ENCODE measurements around the gene MRPL42. TPM values are rescaled to one million over a fixed set of nuclear protein-coding genes. Genes with fewer than 3 reads are reported as not detected.

MRPL42 gene
- total RNA-seq, 3 donors from 2014 or later (not counting 1 experiment from before 2014, with no cell fraction given) = 36.4 to 42.7 (median 37.1) TPM

DNA sequence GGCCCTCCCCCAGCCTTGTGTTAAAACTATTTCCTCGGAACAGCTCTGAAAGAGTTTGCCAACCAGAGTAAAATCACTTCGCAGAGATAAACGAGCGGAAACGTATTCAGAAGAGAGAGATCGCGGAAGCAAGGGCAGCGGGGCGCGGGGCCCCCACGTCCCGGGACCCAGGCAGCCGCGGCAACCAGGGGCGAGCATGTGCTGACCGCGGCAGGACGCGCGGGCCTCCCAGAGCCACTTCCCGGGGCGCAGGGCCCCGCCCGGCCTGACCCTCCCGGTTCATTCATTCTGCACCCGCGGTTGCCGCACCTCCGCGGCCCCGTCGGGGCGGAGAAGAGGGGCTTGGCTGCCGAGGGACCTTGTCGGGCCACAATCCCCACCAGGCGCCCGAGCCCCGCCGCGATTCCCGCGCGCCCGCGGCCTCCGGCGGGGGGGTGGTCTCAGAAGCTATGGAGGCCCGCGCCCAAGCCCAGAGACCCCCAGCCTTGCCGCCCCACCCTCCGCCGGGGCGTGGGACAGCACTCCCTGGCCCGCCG, 26.2 kb upstream of the MRPL42 start:
- peak overlapping the region; percentile 70 for H3K4me3 ChIP-seq (ENCODE audit: low read length)
- H3K9me3 ChIP-seq (ENCODE audit: control insufficient read depth, insufficient read depth, low read length) = no peaks in the 10 kb centered on the region
- H3K27me3 ChIP-seq (ENCODE audit: control insufficient read depth, insufficient read depth, low read length) = no peaks in the 10 kb centered on the region
- no peaks in the 10 kb centered on the region for H3K27me3 Mint-ChIP-seq (ENCODE audit: low read depth in 2 of 2)
- intact Hi-C loops (cut with micrococcal nuclease) = loop anchor here (5.0 kb wide), 2 partner anchors 64 to 514 kb away; partner anchors contain the start of genes EEA1 and NUDT4
- peaks cover 53 to 54% of the 10 kb centered on the region in 2 donors for H3K4me1 Mint-ChIP-seq
- H3K4me3 Mint-ChIP-seq = peak overlapping the region; percentile 96
- WGBS (ENCODE audit: insufficient coverage) = under 1% methylated on average over 55 of the region's 55 CpGs
- TF ChIP-seq, protein P1, sequence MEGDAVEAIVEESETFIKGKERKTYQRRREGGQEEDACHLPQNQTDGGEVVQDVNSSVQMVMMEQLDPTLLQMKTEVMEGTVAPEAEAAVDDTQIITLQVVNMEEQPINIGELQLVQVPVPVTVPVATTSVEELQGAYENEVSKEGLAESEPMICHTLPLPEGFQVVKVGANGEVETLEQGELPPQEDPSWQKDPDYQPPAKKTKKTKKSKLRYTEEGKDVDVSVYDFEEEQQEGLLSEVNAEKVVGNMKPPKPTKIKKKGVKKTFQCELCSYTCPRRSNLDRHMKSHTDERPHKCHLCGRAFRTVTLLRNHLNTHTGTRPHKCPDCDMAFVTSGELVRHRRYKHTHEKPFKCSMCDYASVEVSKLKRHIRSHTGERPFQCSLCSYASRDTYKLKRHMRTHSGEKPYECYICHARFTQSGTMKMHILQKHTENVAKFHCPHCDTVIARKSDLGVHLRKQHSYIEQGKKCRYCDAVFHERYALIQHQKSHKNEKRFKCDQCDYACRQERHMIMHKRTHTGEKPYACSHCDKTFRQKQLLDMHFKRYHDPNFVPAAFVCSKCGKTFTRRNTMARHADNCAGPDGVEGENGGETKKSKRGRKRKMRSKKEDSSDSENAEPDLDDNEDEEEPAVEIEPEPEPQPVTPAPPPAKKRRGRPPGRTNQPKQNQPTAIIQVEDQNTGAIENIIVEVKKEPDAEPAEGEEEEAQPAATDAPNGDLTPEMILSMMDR (IDR thresholded peaks at IDR 0.05) = no peak
- no peaks in the 10 kb centered on the region for H3K36me3 ChIP-seq (ENCODE audit: control insufficient read depth, insufficient read depth, low read length)
- H3K27ac ChIP-seq (ENCODE audit: low read length) = peak overlapping the region; percentile 92
- H3K4me1 ChIP-seq (ENCODE audit: control insufficient read depth, insufficient read depth, low read length) = peaks cover 26% of the 10 kb centered on the region
- no peaks in the 10 kb centered on the region for H3K36me3 Mint-ChIP-seq
- peak in 1 of 3 donors; percentile 9 for ATAC-seq
- no peaks in the 10 kb centered on the region for H3K9me3 Mint-ChIP-seq
- peak overlapping the region; percentile 91 to 96 for H3K27ac Mint-ChIP-seq
- peak; percentile 46 to 65 for DNase-seq

GRCh38 chr12:93441617-93442410, 25.5 kb upstream of the MRPL42 start, which contains the start of gene UBE2N:
Gene UBE2N, minus strand, starts transcription at chr12:93441947. Its CDS starts 63 bp downstream, at chr12:93441884.
- no peaks in the 10 kb centered on the region for H3K9me3 ChIP-seq (ENCODE audit: control insufficient read depth, insufficient read depth, low read length)
- Mint-ChIP-seq H3K9me3 (no peaks in the 10 kb centered on the region), H3K27me3 (ENCODE audit: low read depth in 2 of 2) (no peaks in the 10 kb centered on the region), H3K36me3 (no peaks in the 10 kb centered on the region), H3K27ac (peak within 1 kb of the TSS; percentile 96 to 98), H3K4me3 (peak within 1 kb of the TSS; percentile 98), H3K4me1 (peaks cover 48% of the 10 kb centered on the region in 2 donors)
- peak within 1 kb of the TSS; percentile 92 for H3K27ac ChIP-seq (ENCODE audit: low read length)
- peaks cover 23% of the 10 kb centered on the region for H3K4me1 ChIP-seq (ENCODE audit: control insufficient read depth, insufficient read depth, low read length)
- ATAC-seq (peak; percentile 86 to 96 (median 87)), DNase-seq (peak; percentile 95 to 96)
- no peaks in the 10 kb centered on the region for H3K27me3 ChIP-seq (ENCODE audit: control insufficient read depth, insufficient read depth, low read length)
- intact Hi-C loops (cut with micrococcal nuclease) = loop anchor here (1.0 to 5.0 kb wide), 3 partner anchors 25 to 515 kb away; partner anchors contain the start of genes EEA1, MRPL42 and NUDT4
- no peaks in the 10 kb centered on the region for H3K36me3 ChIP-seq (ENCODE audit: control insufficient read depth, insufficient read depth, low read length)
- peak within 1 kb of the TSS; percentile 70 for H3K4me3 ChIP-seq (ENCODE audit: low read length)
- TF ChIP-seq, protein P1 (IDR thresholded peaks at IDR 0.05) = no peak
- under 1% methylated on average over 105 of the region's 105 CpGs for WGBS (ENCODE audit: insufficient coverage)

- peak overlapping the region; percentile 96 to 98 for H3K27ac Mint-ChIP-seq
- no peaks in the 10 kb centered on the region for H3K27me3 Mint-ChIP-seq (ENCODE audit: low read depth in 2 of 2)
- peak overlapping the region; percentile 98 for H3K4me3 Mint-ChIP-seq
- H3K4me3 ChIP-seq (ENCODE audit: low read length) = peak overlapping the region; percentile 70
- H3K27me3 ChIP-seq (ENCODE audit: control insufficient read depth, insufficient read depth, low read length) = no peaks in the 10 kb centered on the region
- peaks cover 15% of the 10 kb centered on the region for H3K4me1 ChIP-seq (ENCODE audit: control insufficient read depth, insufficient read depth, low read length)
- ATAC-seq (no peak), DNase-seq (peak in 1 of 2 donors; percentile 24)
- H3K36me3 Mint-ChIP-seq = no peaks in the 10 kb centered on the region
- WGBS (ENCODE audit: insufficient coverage) = 16% methylated on average over 18 of the region's 19 CpGs
- no peaks in the 10 kb centered on the region for H3K9me3 ChIP-seq (ENCODE audit: control insufficient read depth, insufficient read depth, low read length)
- TF ChIP-seq, protein P1 (IDR thresholded peaks at IDR 0.05) = no peak
- H3K9me3 Mint-ChIP-seq = no peaks in the 10 kb centered on the region
- H3K36me3 ChIP-seq (ENCODE audit: control insufficient read depth, insufficient read depth, low read length) = no peaks in the 10 kb centered on the region
- H3K4me1 Mint-ChIP-seq = peaks cover 40% of the 10 kb centered on the region in 2 donors
- intact Hi-C loops (cut with micrococcal nuclease) = loop anchor here (1.0 to 5.0 kb wide), 3 partner anchors 25 to 515 kb away; partner anchors contain the start of genes EEA1, MRPL42 and NUDT4
- peak overlapping the region; percentile 92 for H3K27ac ChIP-seq (ENCODE audit: low read length)
These were observed 24.6 kb upstream of the MRPL42 start for GRCh38 chr12:93442411-93443340.
